ENCODE data around the gene AFMID. TPM values are rescaled to one million over a fixed set of nuclear protein-coding genes. Genes with fewer than 3 reads are reported as not detected.

The AFMID gene
- total RNA-seq, 1 experiment from 2014 or later: 65.8 TPM

- BruUV-seq (replicated peaks): no TSS peak
- no peak overlapping the region for H3K4me3 ChIP-seq (replicated peaks in 1 of 2; ENCODE audit: low read depth in 1 of 2, low read length in 2 of 2)
- no peak overlapping the region for H3K27ac ChIP-seq (ENCODE audit: low read depth, low read length)
- ChIA-PET CTCF (no interaction called here), RAD21 (ENCODE audit: low non-redundant PET in 1 of 2, low total read pairs in 2 of 2, uncharacterized antibody in 2 of 2, unreplicated experiment in 2 of 2) (no interaction called here), POLR2A (no interaction called here)
- H3K27me3 ChIP-seq (ENCODE audit: insufficient read depth, low read length): no peaks in the 10 kb centered on the region
- TF ChIP-seq CBX3 (IDR thresholded peaks at IDR 0.05; ENCODE audit: low read depth): no peak
- no peak for TF ChIP-seq ELF1 (IDR thresholded peaks at IDR 0.05; ENCODE audit: borderline replicate concordance, low read depth)
- TF ChIP-seq ZFX (IDR thresholded peaks at IDR 0.05): no peak
- TF ChIP-seq FOSL1 (IDR thresholded peaks at IDR 0.05; ENCODE audit: low read depth): no peak
- TF ChIP-seq SIN3A (IDR thresholded peaks at IDR 0.05; ENCODE audit: low read depth): no peak
- no peak for TF ChIP-seq RAD21 (IDR thresholded peaks at IDR 0.05; ENCODE audit: low read depth)
- no peak for TF ChIP-seq EGR1 (IDR thresholded peaks at IDR 0.05; ENCODE audit: low read depth)
- no peak for TF ChIP-seq CTCF (IDR thresholded peaks at IDR 0.05 in 2 of 3, conservative IDR thresholded peaks at IDR 0.05 in 1 of 3; ENCODE audit: borderline replicate concordance in 1 of 3, insufficient read depth in 1 of 3, low read depth in 2 of 3, low read length in 2 of 3)
- no peak for TF ChIP-seq JUND (IDR thresholded peaks at IDR 0.05)
- TF ChIP-seq TCF7L2 (IDR thresholded peaks at IDR 0.05; ENCODE audit: borderline replicate concordance, extremely low read depth, insufficient read depth, insufficient read length): no peak
- DNase-seq (ENCODE audit: low read depth, low spot score): no peak
- H2AFZ ChIP-seq (ENCODE audit: low read depth, low read length, poor library complexity, severe bottlenecking): no peak overlapping the region
- no peak overlapping the region for H3K4me2 ChIP-seq (ENCODE audit: low read length)
- no peaks in the 10 kb centered on the region for H3K9me2 ChIP-seq (ENCODE audit: insufficient read depth)
- no peaks in the 10 kb centered on the region for H4K20me1 ChIP-seq (ENCODE audit: insufficient read depth)
- no peaks in the 10 kb centered on the region for H3K9me3 ChIP-seq (ENCODE audit: control insufficient read depth in 1 of 2, insufficient read depth in 1 of 2, low read depth in 1 of 2, low read length in 2 of 2)
- H3K36me3 ChIP-seq (ENCODE audit: control insufficient read depth in 1 of 2, insufficient read depth in 2 of 2, low read length in 2 of 2): peaks cover 0 to 5% of the 10 kb centered on the region in 2 experiments; a peak in 1 of 4 replicates
- peaks cover 20% of the 10 kb centered on the region for H3K79me2 ChIP-seq (ENCODE audit: insufficient read depth, low read length)
- intact Hi-C loops (cut with micrococcal nuclease): no loop called here
- H3K9ac ChIP-seq (ENCODE audit: low read length): no peak overlapping the region
- H3K4me1 ChIP-seq (ENCODE audit: control insufficient read depth in 1 of 2, insufficient read depth in 2 of 2, low read length in 2 of 2): peaks cover 13 to 20% of the 10 kb centered on the region in 2 experiments
- no peak for ATAC-seq
These were observed 23.9 kb downstream of the AFMID start for GRCh38 chr17:78211032-78211431.
